HUDEP-2 (cell line): ENCODE data around the gene ASMTL.
"Not testable (repeated sequence)": the region's sequence is repeated elsewhere in the genome, so short reads cannot be mapped to it uniquely, and the experiment has no call there.

Experiments used
- DNase-seq, 76 experiments: peaks; one replicate each; lab custom pipeline; 2025; ENCODE audit not compliant: unreplicated experiment in 76 of 76; lab: John Stamatoyannopoulos, UW

Gene ASMTL

GRCh38 chrX:1435241-1435895 lies 17.3 kb downstream of the ASMTL start:
- DNase-seq, result no peak

GRCh38 chrX:1434871-1435240 lies 17.9 kb downstream of the ASMTL start:
- no peak for DNase-seq

- no peak for DNase-seq
Measured at GRCh38 chrX:1433646-1434357, 18.9 kb downstream of the ASMTL start.

- no peak for DNase-seq
Measured at GRCh38 chrX:1430451-1430850, 22.3 kb downstream of the ASMTL start.

GRCh38 chrX:1427756-1428155 lies 25.0 kb downstream of the ASMTL start:
- no peak for DNase-seq

- DNase-seq, result not testable (repeated sequence)
Measured at GRCh38 chrX:1426321-1426720, 26.4 kb downstream of the ASMTL start.

GRCh38 chrX:1425381-1425780 lies 27.3 kb downstream of the ASMTL start:
- no peak for DNase-seq

GRCh38 chrX:1424147-1424851 lies 28.4 kb downstream of the ASMTL start:
- no peak for DNase-seq

GRCh38 chrX:1423215-1423614 lies 29.5 kb downstream of the ASMTL start:
- DNase-seq, result no peak

- DNase-seq, result no peak
Measured at GRCh38 chrX:1422135-1422465, 30.6 kb downstream of the ASMTL start.

GRCh38 chrX:1421433-1422134 lies 31.1 kb downstream of the ASMTL start:
- DNase-seq, result no peak

- no peak for DNase-seq
Measured at GRCh38 chrX:1420371-1420770, 32.3 kb downstream of the ASMTL start.

GRCh38 chrX:1419545-1420355 lies 33.0 kb downstream of the ASMTL start:
- no peak for DNase-seq

GRCh38 chrX:1418901-1419544 lies 33.7 kb downstream of the ASMTL start:
- no peak for DNase-seq

GRCh38 chrX:1417921-1418771 lies 34.6 kb downstream of the ASMTL start:
- DNase-seq, result no peak

- DNase-seq, result no peak
Measured at GRCh38 chrX:1416965-1417760, 35.5 kb downstream of the ASMTL start.

- DNase-seq, result no peak
Measured at GRCh38 chrX:1416327-1416784, 36.4 kb downstream of the ASMTL start.

GRCh38 chrX:1412551-1413161 lies 40.1 kb downstream of the ASMTL start:
- DNase-seq, result no peak
